GM21447 (cell line): Measurements from ENCODE around the gene ATXN2.

Source experiments
- ATAC-seq: cut with Tn5 transposase; IDR thresholded peaks from one replicate; pipeline ENCODE4 v1.9.1; 2021; ENCODE audit not compliant: unreplicated experiment

ATXN2 gene

GRCh38 chr12:111440152-111440551 lies 159.0 kb downstream of the ATXN2 start:
- no peak for ATAC-seq

- no peak for ATAC-seq
Observed at GRCh38 chr12:111439657-111440151, 159.4 kb downstream of the ATXN2 start.

- ATAC-seq = no peak
Observed at GRCh38 chr12:111438481-111438880, 160.6 kb downstream of the ATXN2 start.

- ATAC-seq = no peak
Observed at GRCh38 chr12:111437816-111438454, 161.2 kb downstream of the ATXN2 start.

- no peak for ATAC-seq
Observed at GRCh38 chr12:111436811-111437210, 162.3 kb downstream of the ATXN2 start.

GRCh38 chr12:111436266-111436665 lies 162.8 kb downstream of the ATXN2 start:
- no peak for ATAC-seq

- ATAC-seq = no peak
Observed at GRCh38 chr12:111435661-111436201, 163.4 kb downstream of the ATXN2 start.

- ATAC-seq = peak; percentile 60
Observed at GRCh38 chr12:111434680-111435338, 164.3 kb downstream of the ATXN2 start.

- no peak for ATAC-seq
Observed at GRCh38 chr12:111434049-111434448, 165.1 kb downstream of the ATXN2 start.

GRCh38 chr12:111431772-111432171 lies 167.3 kb downstream of the ATXN2 start:
- no peak for ATAC-seq

GRCh38 chr12:111430433-111431353 lies 168.4 kb downstream of the ATXN2 start:
- peak; percentile 26 for ATAC-seq

- no peak for ATAC-seq
Observed at GRCh38 chr12:111429828-111430432, 169.2 kb downstream of the ATXN2 start.

GRCh38 chr12:111428728-111429175 lies 170.4 kb downstream of the ATXN2 start:
- ATAC-seq = no peak

- no peak for ATAC-seq
Observed at GRCh38 chr12:111428081-111428727, 170.9 kb downstream of the ATXN2 start.

GRCh38 chr12:111427417-111428074 lies 171.6 kb downstream of the ATXN2 start:
- no peak for ATAC-seq

- no peak for ATAC-seq
Observed at GRCh38 chr12:111426344-111427185, 172.6 kb downstream of the ATXN2 start.

- no peak for ATAC-seq
Observed at GRCh38 chr12:111425655-111426054, 173.5 kb downstream of the ATXN2 start.

GRCh38 chr12:111424793-111425251 lies 174.3 kb downstream of the ATXN2 start:
- no peak for ATAC-seq
